GM23248 (cell line): ENCODE results near the gene ALK. TPM values are rescaled to one million over a fixed set of nuclear protein-coding genes. Genes with fewer than 3 reads are reported as not detected.

ENCODE experiments used
- DNase-seq: peaks from one replicate; pipeline ENCODE4 v3.0.0-alpha.2; 2015
- H2AFZ ChIP-seq: fragments of 200-600 bp; sonication (generic); 2 replicates; pipeline ENCODE4 v1.6.1; 2016; ENCODE audit warnings: antibody characterized with exemption
- H3F3A ChIP-seq: fragments of 200-600 bp; sonication (generic); 2 replicates; pipeline ENCODE4 v1.6.1; 2016; ENCODE audit warnings: mild to moderate bottlenecking, antibody characterized with exemption, mixed run types; ENCODE audit not compliant: insufficient read depth
- H3K27ac ChIP-seq: fragments of 200-600 bp; sonication (generic); 2 replicates; pipeline ENCODE4 v1.5.1; 2016; ENCODE audit warnings: mild to moderate bottlenecking
- H3K27me3 ChIP-seq: fragments of 200-600 bp; sonication (generic); replicated peaks from 2 replicates; pipeline ENCODE4 v1.6.1; 2016; ENCODE audit warnings: mild to moderate bottlenecking; ENCODE audit not compliant: insufficient read depth
- H3K36me3 ChIP-seq: fragments of 200-600 bp; sonication (generic); 2 replicates; pipeline ENCODE4 v1.6.1; 2016; ENCODE audit warnings: low read depth, mild to moderate bottlenecking
- H3K4me1 ChIP-seq: fragments of 200-600 bp; sonication (generic); 2 replicates; pipeline ENCODE4 v1.6.1; 2016; ENCODE audit warnings: mild to moderate bottlenecking; ENCODE audit not compliant: insufficient read depth
- H3K4me2 ChIP-seq: fragments of 200-600 bp; sonication (generic); one replicate; pipeline ENCODE4 v1.6.1; 2016; ENCODE audit warnings: mild to moderate bottlenecking; ENCODE audit not compliant: unreplicated experiment
- H3K4me3 ChIP-seq: fragments of 200-600 bp; sonication (generic); 2 replicates; pipeline ENCODE4 v1.5.1; 2016; ENCODE audit warnings: mild to moderate bottlenecking
- H3K79me2 ChIP-seq: fragments of 200-600 bp; sonication (generic); 2 replicates; pipeline ENCODE4 v1.6.1; 2016; ENCODE audit warnings: mild to moderate bottlenecking; ENCODE audit not compliant: insufficient read depth
- H3K9ac ChIP-seq: fragments of 200-600 bp; sonication (generic); 2 replicates; pipeline ENCODE4 v1.6.1; 2016; ENCODE audit warnings: mild to moderate bottlenecking
- H3K9me2 ChIP-seq: fragments of 200-600 bp; sonication (generic); 2 replicates; pipeline ENCODE4 v1.6.1; 2016; ENCODE audit warnings: mixed run types, mild to moderate bottlenecking, moderate library complexity; ENCODE audit not compliant: insufficient read depth
- H3K9me3 ChIP-seq: fragments of 200-600 bp; sonication (generic); one replicate; pipeline ENCODE4 v1.6.1; 2017; ENCODE audit warnings: low read depth
- H4K20me1 ChIP-seq: fragments of 200-600 bp; sonication (generic); 2 replicates; pipeline ENCODE4 v1.6.0; 2016; ENCODE audit not compliant: insufficient read depth
- EZH2 ChIP-seq: fragments of 200-600 bp; sonication (generic); IDR thresholded peaks from 2 replicates; pipeline ENCODE4 v1.6.1; 2018; ENCODE audit warnings: antibody characterized with exemption, mild to moderate bottlenecking; ENCODE audit not compliant: insufficient read depth, poor library complexity, severe bottlenecking
- EZH2phosphoT487 ChIP-seq: fragments of 200-600 bp; sonication (generic); IDR thresholded peaks from 2 replicates; pipeline ENCODE4 v1.6.1; 2018; ENCODE audit warnings: antibody characterized with exemption, moderate library complexity, mild to moderate bottlenecking, low read depth; ENCODE audit not compliant: insufficient read depth
- WGBS, 2 experiments: methylation state at CpG; one replicate each; pipeline ENCODE4 v1.1.6; 2015 to 2017; ENCODE audit warnings: low lambda C conversion rate in 2 of 2, low coverage in 1 of 2; ENCODE audit errors: missing lambda C conversion rate in 2 of 2; 5-methylcytosine and 5-hydroxymethylcytosine counted together
- in situ Hi-C: fragments of 300-500 bp; cut with MboI; formaldehyde crosslinking; loops from 2 replicates; pipeline ENCODE4 v1.15.0; 2020
- polyA plus RNA-seq: library from polyadenylated mRNA; unstranded; fragments of >200 nt; fragmentation: Nextera tagmentation; extraction: Ambion mirVana; gene quantifications from 2 replicates; pipeline ENCODE4 v1.2.1, GENCODE V29; 2016
- total RNA-seq: library from RNA; depleted of rRNA; stranded (reverse); fragments of >200 nt; shearing (Covaris generic); gene quantifications from 2 replicates; pipeline ENCODE4 v1.2.3, GENCODE V29; 2014

The ALK gene
- total and polyA plus RNA-seq, 2 experiments from 2014 or later = under 0.01 to 0.05 TPM

DNA sequence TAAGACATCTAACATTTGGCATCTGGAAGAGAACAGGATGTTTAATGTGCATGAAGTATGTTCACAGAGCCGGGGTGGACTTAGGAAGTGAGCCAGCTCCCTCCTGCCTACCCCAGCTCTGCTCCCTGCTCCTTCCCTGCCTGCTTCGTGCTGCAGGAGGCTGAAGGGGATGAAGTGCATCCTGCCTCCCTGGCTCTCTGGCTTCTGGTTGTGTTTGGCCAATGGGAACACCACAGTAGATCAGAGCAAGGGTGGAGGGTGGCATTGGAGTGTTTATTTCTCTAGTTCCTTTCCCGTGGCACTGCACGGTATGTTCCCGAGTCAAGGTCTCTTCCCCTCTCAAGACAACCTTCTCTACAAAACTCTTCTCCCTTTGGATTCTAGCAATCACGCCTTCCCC is 426.3 kb downstream of the ALK start:
- 51 to 59% methylated on average over 5 to 6 of the region's 6 CpGs for WGBS, 2 experiments
- Histone ChIP-seq H3K9me3 (no peaks in the 10 kb centered on the region), H2AFZ (no peak overlapping the region), H3K9me2 (no peaks in the 10 kb centered on the region), H3K27ac (no peak overlapping the region), H4K20me1 (no peaks in the 10 kb centered on the region), H3K27me3 (no peaks in the 10 kb centered on the region), H3K79me2 (no peaks in the 10 kb centered on the region), H3K4me3 (no peak overlapping the region), H3K36me3 (no peaks in the 10 kb centered on the region), H3F3A (no peaks in the 10 kb centered on the region), H3K4me2 (no peak overlapping the region), H3K4me1 (no peaks in the 10 kb centered on the region), H3K9ac (no peak overlapping the region)
- TF ChIP-seq EZH2phosphoT487 (no peak), EZH2 (no peak)
- no peak for DNase-seq
- in situ Hi-C loops = no loop called here

DNA sequence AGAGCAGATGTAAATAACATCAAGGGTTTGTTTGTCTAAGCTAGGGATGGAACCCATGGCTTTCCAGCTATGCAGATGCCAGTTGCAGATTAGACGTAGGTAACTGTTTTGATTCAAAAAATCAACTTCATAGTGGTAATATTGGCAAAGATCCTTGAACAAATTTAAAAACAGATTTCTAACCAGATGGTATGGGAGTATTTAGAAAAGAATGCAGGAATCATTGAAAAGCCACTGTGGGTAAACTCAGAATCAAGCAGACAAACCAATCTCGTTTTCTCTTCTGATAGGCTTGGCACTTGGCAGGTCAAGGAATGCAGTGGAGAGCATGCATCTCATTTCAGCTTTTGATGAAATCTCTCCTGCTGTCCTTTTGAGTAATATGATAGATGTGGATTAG is 428.7 kb downstream of the ALK start:
- Histone ChIP-seq H3K27ac (no peak overlapping the region), H3K27me3 (no peaks in the 10 kb centered on the region), H4K20me1 (no peaks in the 10 kb centered on the region), H2AFZ (no peak overlapping the region), H3K79me2 (no peaks in the 10 kb centered on the region), H3K4me1 (peaks cover 6% of the 10 kb centered on the region; the same call in 1 of the 2 replicates), H3K9me3 (no peaks in the 10 kb centered on the region), H3K4me2 (no peak overlapping the region), H3K4me3 (no peak overlapping the region), H3K9ac (no peak overlapping the region), H3F3A (no peaks in the 10 kb centered on the region), H3K36me3 (no peaks in the 10 kb centered on the region), H3K9me2 (no peaks in the 10 kb centered on the region)
- 45 to 48% methylated on average over 2 of the region's 2 CpGs for WGBS, 2 experiments
- in situ Hi-C loops = no loop called here
- DNase-seq = no peak
- TF ChIP-seq EZH2phosphoT487 (no peak), EZH2 (no peak)

DNA sequence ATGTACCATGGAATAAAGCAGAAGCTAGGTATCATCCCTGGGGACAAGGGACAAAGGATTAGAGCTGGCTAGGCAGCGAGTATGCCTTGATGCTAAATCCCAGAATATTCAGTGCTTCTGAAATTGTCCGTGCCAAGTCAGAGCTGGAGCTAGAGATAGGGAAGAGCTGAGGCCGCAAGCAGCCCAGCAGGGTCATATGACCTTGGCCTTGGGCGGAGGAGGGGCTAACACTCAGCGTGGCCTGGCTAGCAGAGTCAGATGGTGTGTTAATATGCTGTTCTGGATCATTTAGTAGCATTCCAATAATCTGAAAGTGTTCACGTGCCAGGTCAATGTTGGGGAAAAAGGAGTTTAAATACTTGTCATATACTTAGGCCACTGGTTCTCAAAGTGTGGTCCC is 431.3 kb downstream of the ALK start:
- 56 to 67% methylated on average over 6 of the region's 6 CpGs for WGBS, 2 experiments
- Histone ChIP-seq H3K27me3 (no peaks in the 10 kb centered on the region), H3K9ac (no peak overlapping the region), H3K9me2 (no peaks in the 10 kb centered on the region), H3K4me1 (peaks cover 6% of the 10 kb centered on the region; the same call in 1 of the 2 replicates), H4K20me1 (no peaks in the 10 kb centered on the region), H3K4me3 (no peak overlapping the region), H3K9me3 (no peaks in the 10 kb centered on the region), H3K79me2 (no peaks in the 10 kb centered on the region), H2AFZ (no peak overlapping the region), H3K4me2 (no peak overlapping the region), H3K27ac (no peak overlapping the region), H3K36me3 (no peaks in the 10 kb centered on the region), H3F3A (no peaks in the 10 kb centered on the region)
- DNase-seq = no peak
- in situ Hi-C loops = no loop called here
- TF ChIP-seq EZH2 = no peak
- no peak for TF ChIP-seq EZH2phosphoT487

DNA sequence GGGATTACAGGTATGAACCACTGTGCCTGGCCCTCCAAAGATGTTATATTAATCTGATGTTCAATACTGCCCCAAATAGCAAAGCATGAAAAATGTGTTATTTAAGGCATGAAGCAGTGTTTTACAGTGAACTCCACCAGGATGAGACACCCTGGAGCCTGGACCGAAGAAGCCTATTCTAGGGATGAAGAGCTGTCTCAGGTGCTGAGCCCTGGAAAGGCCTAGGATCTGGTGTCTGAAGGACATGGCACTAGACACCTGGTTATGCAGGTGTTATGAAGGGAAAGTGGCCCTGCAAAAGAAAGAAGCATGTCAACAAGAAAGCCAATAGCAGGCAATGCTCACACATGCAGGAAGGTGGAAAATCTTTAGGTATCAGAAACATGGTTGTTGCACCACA is 431.8 kb downstream of the ALK start:
- WGBS, 2 experiments = 77 to 92% methylated on average over 1 of the region's 1 CpG
- Histone ChIP-seq H3K9me2 (no peaks in the 10 kb centered on the region), H3K4me3 (no peak overlapping the region), H3K4me2 (no peak overlapping the region), H3K27me3 (no peaks in the 10 kb centered on the region), H3K79me2 (no peaks in the 10 kb centered on the region), H2AFZ (no peak overlapping the region), H3K36me3 (no peaks in the 10 kb centered on the region), H3K4me1 (peaks cover 6% of the 10 kb centered on the region; the same call in 1 of the 2 replicates), H3F3A (no peaks in the 10 kb centered on the region), H3K9ac (no peak overlapping the region), H4K20me1 (no peaks in the 10 kb centered on the region), H3K9me3 (no peaks in the 10 kb centered on the region), H3K27ac (no peak overlapping the region)
- DNase-seq = no peak
- in situ Hi-C loops = no loop called here
- TF ChIP-seq EZH2phosphoT487 = no peak
- TF ChIP-seq EZH2 = no peak
